Breast epithelium (tissue), 3 donors: ENCODE measurements around the gene COX7A2.
A peak's percentile ranks its signal among the peaks of the same experiment; 100 is the strongest.

ENCODE experiments used
- CTCF ChIP-seq, 3 donors: fragments of 450-650 bp; IDR thresholded peaks; one replicate each; pipeline ENCODE4 v1.5.1; 2016 to 2017; ENCODE audit warnings: antibody characterized with exemption in 3 of 3, mild to moderate bottlenecking in 3 of 3, moderate library complexity in 3 of 3
- POLR2A ChIP-seq: fragments of 450-650 bp; IDR thresholded peaks from one replicate; pipeline ENCODE4 v1.6.1; 2016; ENCODE audit warnings: antibody characterized with exemption, mild to moderate bottlenecking, moderate library complexity
- POLR2AphosphoS5 ChIP-seq, 3 donors: sonication (generic); formaldehyde crosslinking; IDR thresholded peaks; one replicate each; pipeline ENCODE4 v1.6.1; 2017; ENCODE audit warnings: antibody characterized with exemption in 3 of 3

GRCh38 chr6:75243333-75244062, at the start of gene COX7A2:
- TF ChIP-seq CTCF (IDR thresholded peaks at IDR 0.05) (no peak), POLR2A (peak; percentile 90), POLR2AphosphoS5 (IDR thresholded peaks at IDR 0.05) (peak; percentile 91 to 99 (median 93))
